GM19438 (cell line): ENCODE results near the gene RNASE11.

Experiments
- ATAC-seq: cut with Tn5 transposase; IDR thresholded peaks from one replicate; pipeline ENCODE4 v1.9.1; 2021; ENCODE audit warnings: low read depth; ENCODE audit not compliant: unreplicated experiment

RNASE11 gene

DNA sequence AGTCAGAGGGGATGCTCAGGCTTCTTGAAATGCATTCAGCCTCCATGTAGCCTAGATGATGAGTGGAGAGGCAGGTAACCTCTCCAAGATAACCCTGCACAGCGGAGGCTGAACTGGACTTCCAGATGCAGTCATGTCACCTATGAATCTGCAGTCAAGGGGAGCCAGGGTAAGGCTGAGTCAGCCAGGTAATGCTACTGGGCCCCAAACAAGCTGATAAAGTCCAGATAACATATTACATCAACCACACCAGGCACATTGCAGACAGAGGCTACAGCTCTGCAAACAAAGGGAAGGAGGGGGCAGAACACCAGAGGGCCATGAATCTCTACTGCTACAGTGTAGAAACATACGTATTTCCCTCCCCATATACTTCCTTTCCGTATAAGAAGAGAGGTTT, 40.9 kb downstream of the RNASE11 start:
- ATAC-seq = no peak

DNA sequence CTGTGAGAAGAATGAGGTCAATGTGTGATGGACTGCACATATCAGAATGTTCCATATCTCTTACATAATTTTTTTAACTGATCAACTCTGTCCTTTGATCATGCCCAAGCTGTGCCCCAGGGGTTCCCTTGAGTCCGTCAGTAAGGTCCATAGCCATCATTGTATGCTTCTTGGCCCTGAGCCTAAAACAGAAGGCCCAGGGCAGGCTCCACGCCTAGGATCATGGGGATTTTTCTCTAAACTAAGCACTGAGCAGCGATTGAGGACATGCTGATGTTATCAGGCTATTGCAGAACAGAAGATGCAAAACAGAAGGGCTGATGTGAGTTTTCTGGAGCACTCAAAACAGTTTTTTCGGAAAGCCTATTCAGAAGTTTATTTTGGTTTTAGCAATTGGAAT, 47.9 kb downstream of the RNASE11 start:
- ATAC-seq = no peak
